ENCODE measurements around the gene IL4I1.
A peak's percentile ranks its signal among the peaks of the same experiment; 100 is the strongest.

Gene IL4I1

DNA sequence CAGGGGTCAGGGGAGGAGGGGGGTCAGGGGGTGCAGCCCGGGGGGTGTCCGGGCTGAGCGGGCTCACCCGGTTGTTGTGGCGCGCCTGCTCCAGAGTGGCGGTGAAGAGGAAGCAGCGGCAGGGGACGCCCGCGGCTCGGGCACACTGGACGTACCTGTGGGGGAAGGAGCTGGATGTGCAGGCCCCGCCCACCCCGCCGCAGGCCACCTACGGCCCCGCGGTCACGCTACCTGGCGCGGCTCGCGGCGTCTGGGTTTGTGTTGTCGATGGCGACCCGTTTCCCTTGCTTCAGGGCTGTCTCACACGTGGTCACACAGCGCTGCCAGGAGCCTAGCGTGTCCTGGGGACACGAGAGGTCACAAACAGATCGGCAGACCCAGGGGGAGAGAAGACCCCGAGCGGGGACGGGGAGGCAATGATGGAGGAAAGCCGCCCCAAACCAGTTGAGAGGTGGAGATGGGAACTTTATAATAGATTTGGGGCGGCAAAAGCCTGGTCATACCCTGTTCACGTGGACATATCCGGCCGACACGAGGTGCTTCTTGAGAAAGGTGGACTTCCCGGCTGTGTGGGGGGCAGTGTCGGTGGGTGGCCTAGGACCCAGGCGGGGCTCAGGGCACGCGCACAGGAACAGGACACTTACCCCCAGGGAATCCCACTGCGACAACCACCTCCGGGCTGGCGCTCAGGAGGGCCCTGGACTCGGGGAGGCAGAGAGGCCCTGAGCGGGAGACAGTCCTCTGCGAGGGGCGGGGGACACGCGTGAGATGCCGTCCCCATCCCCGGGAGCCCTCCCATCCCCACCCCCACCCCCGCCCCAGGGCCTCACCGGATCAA is 34.9 kb downstream of the IL4I1 start:
- no peak for DNase-seq

DNA sequence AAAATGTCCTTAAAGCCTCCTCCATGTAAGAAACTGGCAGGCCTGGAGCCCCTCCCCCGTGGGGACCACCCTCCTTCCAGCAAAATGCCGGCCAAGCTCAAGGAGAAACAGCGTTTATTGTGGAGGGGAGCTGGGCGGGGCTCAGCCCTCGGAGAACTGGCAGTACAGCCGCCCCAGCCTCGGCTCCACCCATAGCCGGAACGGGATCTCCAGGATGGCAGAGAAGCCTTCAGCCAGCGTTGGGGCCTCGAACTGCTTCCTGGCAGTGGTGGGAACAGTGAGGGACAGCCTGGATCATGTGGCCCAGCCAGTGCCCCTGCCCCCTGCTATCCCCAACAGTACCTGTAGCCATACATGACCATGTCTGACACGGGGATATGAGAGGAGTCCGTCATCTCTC is 35.6 kb downstream of the IL4I1 start:
- no peak for DNase-seq

DNA sequence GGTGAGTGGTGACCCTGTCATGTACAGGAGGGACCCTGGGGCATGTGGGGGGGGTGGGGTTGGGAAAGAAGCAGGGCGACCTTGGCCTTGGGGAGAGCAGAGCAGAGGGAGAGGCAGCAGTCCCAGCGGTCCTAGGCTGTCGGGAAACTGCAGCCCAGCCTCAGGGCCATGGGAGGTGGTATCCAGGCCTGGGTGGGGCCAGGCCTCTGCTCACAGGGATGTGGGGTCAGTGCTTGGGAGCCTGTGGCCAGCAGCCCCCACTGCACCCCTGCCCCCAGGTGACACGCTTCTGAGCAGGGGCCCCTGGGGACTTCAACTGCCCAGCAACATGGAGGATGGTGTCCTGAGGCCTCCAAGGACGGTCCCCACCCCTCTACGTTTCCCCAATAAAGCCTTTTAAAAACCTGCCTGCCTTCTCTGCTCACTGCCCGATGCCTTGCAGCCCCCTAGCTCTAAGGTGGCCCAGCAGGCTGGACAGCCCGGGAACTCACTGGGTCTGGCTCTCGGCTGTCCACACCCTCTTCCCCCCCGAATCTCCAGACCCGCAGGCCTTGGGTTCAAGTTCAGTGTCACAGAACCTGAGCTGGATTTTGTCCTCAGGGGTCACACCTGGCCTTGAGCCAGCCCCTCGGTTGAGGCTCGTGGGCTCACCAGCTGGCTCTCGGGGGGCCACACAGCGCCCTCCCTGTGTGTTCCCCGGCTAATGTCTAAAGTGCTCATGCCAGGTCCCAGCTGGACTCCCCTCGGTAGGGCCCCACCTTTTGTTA is 36.2 kb downstream of the IL4I1 start:
- no peak for DNase-seq

GRCh38 chr19:49859682-49860335 is 36.9 kb downstream of the IL4I1 start:
- no peak for DNase-seq

DNA sequence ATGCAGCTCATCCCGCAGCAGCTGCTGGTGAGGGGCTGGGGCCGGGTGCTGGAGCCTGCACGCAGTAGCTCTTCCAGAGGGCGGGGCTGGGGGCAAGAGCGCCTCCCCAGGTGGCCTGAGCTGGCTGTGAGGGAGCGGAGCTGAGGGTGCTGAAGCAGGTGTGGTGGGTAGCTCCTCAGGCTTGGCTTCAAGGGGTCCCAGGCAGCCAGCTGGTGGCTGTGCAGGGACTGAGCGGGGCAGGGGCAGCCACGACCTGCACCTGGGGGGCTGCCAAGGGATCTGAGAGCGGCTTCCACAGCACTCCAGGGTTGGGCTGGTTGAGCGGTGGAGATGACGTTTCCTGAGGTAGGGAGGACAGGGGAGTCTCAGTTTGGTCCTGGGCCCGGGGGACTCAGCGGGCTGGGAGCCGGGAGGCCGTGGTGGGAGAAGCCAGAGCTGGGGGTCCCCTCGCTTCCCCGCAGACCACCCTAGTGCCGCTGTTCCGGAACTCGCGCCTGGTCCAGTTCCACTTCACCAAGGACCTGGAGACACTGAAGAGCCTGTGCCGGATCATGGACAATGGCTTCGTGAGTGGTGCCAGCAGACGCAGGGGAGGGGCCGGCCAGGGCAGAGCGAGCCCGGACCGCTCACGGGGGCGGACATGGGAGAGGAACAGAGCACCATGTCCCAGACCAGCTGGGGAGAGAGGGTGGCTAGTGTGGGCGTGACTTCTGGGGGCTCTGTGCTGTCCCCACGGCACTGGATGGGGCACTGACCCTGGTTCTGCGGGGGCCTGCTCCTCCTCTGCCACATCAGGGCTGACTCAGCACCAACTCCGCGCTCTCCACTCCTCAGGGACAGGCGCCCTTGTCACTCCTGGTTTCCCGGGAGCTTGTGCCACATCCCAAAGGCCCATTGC is 38.4 kb downstream of the IL4I1 start:
- DNase-seq: no peak

GRCh38 chr19:49857838-49858087 is 38.9 kb downstream of the IL4I1 start:
- DNase-seq: no peak

- DNase-seq: no peak
These were observed 39.4 kb downstream of the IL4I1 start for GRCh38 chr19:49857061-49857837.

DNA sequence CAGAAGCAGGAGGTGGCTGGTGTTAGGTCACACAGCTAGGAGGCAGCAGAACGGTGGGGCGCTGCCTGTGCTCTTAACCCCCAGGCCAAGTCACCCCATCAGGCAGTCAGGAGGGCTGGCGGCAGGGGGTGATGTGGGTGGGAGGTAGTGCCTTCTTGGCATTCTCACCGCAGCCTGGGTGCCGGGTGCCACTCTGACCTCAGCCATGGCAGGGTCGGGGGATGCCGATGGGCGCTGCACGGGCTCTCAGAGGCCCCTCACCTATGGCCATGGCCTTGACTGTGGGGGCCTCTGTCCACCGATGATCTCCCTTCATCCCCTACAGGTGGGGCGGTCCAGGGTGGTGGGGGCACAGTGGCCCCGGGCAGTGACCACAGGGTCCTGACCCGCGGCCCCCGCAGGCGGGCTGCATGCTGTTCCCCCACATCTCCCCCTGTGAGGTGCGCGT is 40.1 kb downstream of the IL4I1 start:
- DNase-seq: no peak

GRCh38 chr19:49855676-49856573 is 40.8 kb downstream of the IL4I1 start:
- DNase-seq: no peak

- DNase-seq: no peak
These were observed 41.4 kb downstream of the IL4I1 start for GRCh38 chr19:49855277-49855675.

- no peak for DNase-seq
These were observed 42.1 kb downstream of the IL4I1 start for GRCh38 chr19:49854378-49855263.

- DNase-seq: no peak
These were observed 42.8 kb downstream of the IL4I1 start for GRCh38 chr19:49853852-49854377.

DNA sequence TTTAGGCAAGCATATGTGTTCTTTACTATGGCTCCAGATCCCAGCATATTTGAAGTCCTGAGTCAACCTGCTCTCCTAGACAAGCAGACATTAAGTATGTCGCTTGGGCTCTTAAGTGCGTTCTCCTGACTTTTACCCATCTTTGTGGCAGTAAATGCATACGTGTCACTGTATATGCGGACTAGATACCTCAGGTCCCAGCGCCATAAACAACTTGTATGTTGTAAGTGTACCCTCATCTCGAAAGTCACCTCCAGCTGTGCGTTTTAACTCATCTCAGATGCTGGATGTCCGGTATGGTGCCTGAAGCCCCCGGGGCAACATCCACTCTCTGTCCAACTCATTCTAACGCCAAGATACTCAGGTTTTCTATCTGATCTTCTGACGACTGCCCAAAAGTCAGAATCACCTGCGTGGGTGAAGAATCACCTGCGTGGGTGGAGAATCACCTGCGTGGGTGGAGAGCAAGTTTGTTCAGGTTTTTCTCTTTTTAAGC is 44.0 kb downstream of the IL4I1 start:
- DNase-seq: no peak

DNA sequence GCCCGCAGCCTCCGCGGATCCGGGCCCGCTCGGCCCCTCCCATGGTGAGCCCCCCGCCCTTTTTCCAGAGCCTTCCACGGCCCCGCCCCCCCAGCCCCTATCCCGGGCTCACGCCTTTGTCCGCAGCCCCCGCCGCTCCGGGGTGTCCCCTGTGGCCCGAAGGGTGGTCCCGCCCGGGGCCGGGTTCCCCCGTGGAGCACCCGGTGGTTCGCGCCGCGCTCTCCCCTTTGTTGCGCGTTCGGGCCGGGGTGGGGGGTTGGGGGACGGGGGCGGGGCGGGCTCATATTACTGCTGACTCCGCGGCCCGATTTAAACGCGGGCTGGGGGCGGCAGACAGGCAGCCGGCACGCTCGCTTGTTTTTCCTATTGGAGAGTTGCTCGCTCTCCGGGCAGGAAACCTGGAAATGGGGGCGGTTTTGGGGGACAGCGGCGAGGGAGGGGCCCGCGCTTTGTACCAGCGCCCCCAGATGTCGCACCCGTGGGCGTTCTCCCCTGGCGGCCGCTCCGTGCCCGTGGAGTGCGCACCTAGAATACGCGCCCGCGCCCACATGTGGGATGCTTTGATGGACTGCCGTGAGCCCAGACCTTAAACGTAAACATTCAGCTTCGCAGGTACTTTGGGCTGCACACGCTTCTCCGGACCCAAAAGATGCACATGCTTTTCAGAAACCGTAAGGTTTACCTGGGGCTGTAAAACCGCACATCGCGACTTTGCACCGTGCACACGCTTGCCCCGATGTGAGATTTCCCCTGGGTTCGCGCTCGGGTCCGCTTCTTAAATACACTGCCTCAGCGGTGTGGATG is 45.0 kb downstream of the IL4I1 start:
- DNase-seq: no peak

GRCh38 chr19:49850487-49851342 is 46.0 kb downstream of the IL4I1 start, which contains the start of gene PTOV1:
Gene PTOV1, plus strand, starts transcription at chr19:49851159.
- DNase-seq: peak; percentile 84

DNA sequence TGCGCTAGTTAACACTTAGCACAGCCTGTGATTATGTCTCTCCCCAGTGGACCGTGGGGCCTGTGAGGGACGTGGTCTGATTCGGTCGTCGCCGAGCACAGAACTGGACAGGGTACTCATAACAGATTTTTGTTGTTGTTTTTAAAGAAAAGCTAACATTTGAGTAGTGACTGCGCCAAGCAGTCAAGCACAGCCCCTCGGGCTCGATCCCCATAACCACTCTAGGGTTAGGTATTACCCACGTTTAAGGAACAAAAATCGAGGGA is 46.5 kb downstream of the IL4I1 start:
- DNase-seq: no peak

- DNase-seq: no peak
These were observed 47.1 kb downstream of the IL4I1 start for GRCh38 chr19:49849433-49850220.

All from NCI-H1092 treated with DMSO at 0.1 percent for 48 hours (cell line).